HPDE6-E6E7 (cell line): ENCODE measurements around the gene LONP1.

ENCODE experiments used
- DNase-seq: peaks from one replicate; pipeline ENCODE4 v3.0.0; 2011; ENCODE audit warnings: missing footprints; ENCODE audit errors: extremely low spot score

Gene LONP1

DNA sequence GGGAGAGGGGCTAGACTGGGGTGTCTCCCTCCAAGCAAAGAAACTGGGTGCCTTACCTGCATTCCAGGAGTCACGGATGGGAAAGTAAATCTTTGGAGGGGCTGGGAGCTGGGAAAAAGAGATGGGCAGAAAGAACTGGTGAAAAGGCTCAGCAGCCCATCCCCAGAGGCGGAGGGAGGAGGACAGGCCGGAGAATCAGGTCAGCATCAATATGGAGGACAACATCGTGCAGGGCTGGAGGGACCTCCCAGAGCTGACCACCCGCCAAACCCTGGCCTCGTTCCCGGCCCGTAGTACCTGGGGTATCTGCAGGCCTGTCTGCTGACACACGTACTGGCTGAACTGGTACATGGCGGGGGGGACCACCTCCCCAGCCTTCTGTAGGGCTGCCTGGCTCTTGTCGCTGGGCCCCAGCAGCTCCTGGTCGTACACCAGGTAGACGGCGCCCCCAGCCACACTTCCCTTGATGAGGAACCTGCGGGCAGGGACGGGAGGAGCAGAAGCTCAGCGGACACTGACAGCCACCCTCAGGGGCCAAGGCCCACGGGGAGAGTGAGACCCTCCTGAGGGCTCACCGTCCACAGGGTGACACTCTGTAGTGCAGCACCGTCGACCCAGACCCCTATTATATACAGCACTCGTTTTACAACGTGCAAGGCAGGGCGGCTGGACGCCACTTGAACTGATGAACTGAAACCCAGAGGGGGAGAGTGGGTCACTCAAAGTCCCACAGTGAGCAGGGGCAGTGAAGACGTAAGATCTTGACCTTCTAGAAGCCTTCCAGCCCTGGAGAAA, 40.5 kb downstream of the LONP1 start:
- no peak for DNase-seq

DNA sequence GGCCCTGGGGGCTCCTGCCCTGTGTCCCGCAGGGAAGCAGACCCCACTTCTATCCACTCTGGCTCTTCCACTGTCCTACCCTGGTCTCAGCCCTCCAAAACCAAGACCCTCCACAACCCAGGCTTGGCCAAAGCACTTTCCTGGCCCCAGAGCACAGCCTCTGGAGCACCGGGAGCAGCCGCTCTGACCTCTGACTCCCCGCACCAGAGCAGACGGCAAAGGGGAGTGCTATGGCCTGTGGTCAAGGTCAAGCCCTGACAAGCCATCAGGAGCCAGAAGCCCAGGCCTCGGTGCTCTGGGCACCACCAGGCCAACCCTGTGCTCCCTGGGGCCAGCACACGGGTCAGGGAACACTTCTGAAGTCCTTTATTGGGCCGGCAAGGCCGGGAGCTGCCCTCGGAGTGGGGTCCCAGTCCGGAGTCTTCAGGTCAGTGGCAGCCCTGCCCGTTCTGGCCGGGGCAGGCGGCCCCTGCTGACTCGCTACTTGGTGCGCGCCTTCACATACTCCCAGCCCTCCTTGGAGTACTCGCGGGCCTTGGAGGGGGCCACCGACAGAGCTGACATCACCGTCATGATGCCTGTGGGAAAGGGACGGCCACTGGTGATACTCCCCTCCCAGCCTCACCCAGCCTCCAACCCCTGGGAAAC, 41.8 kb downstream of the LONP1 start:
- no peak for DNase-seq

DNA sequence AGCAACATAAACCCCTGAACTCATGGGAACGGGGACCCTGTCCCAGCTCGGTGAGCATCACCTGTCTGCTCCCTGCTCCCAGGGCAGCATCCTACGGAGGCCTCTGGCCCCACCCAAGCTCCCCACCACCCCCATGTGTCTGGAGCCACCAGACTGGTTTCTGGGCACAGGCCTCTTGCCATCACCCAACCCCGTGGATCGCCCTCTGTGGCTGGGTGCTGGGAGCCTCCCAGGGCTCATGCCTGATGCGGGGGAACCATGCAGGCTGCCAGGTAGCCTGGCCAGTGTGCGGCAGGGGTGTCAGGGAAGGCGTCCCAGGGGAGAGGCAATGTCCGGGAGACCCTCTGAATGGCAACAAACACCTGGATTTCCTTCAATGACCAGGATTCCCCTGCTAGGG, 42.4 kb downstream of the LONP1 start:
- DNase-seq, result no peak

DNA sequence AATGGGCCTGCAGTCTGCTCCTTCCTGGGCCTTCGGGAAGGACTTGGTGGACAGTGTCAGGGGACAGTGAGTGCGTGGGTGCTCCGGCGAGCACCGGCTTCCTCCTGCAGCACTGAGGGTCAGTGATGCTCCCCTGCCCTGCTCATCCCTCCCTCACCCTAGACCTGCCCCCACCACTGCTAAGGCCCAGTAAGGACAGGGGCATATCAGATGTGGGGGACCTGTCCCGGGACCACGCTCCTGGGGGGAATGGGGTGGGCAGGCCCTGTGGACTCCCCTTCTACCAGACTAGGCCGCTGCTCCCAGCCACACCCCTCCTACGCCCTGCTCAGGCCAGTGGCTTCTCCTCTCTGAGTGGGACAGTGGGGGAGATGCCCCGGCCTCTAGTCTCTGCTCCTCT, 42.8 kb downstream of the LONP1 start:
- DNase-seq, result no peak

DNA sequence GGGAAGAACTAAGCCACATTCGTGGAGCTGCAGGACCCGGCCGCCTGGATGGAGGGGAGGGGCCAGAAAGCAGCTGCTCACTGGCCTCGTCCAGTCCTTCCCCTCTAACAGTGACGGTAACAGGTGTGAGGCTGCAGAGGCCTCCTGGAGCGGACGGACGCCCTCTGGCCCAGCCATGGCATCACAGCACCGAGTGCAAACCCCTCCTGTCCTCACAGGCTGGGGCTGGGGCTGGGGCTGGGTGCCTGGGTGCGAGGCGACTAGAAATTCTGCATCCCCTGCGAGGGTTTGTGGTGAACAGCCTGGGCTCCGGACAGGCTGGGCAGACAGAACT, 43.2 kb downstream of the LONP1 start:
- DNase-seq, result no peak

DNA sequence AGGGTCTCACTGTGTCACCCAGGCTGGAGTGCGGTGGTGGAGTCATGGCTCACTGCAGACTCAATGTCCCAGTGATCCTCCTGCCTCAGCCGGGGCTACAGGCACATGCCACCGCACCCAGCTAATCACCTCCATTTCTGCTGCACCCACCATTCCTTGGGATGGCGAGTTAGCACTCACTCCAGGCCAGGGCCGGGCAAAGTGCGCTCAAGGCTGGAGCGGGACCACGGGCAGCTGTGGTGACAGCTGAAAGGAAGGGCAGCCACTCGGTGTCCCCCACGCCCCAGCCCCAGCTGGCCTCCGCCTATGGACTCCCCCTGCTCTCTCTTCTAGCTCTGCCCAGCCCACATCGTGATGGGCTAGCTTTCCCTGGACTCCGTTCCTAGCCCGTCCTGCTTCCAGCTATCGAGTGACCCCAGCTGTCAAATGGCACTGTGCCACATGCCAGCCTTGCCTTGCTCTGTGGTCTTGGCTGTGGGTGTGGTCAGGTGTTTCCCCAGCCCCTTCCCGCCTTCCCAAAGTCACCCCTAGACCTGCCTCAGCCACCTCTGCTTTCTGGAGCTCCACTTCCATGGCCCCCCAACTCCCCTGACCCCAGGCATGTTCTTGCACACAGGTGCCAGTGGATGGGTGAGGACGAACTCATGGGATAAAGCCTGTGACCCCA, 43.7 kb downstream of the LONP1 start:
- DNase-seq, result no peak

DNA sequence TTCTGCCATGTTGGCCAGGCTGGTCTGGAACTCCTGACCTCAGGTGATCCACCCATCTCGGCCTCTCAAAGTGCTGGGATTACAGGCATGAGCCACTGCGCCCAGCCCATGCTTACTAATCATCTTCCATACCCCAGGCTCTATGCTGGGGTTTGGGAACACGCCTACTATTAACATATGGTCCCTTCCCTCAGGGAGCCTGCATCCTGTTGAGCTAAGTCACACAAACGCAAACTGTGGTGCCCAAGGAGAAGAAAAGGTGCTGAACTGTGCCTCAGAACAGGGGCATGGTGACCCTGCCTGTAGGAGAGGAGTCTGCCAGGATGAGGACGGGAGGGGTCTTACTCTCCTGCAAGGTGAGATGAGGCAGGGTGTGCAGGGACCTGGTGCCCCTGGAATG, 45.2 kb downstream of the LONP1 start:
- DNase-seq, result no peak

DNA sequence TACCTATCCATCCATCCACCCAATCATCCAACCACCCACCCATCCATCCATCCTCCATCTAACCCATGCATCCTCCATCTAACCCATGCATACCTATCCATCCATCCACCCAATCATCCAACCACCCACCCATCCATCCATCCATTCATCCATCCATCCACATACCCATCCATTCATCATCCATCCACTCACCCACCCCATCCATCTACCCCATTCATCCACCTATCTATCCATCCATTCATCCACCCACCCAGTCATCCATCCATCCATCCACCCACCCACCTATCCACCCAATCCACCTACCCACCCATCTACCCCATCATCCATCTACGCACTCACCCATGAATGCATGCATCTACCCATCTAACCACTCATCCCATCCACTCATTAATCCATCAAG, 46.2 kb downstream of the LONP1 start:
- DNase-seq, result no peak

DNA sequence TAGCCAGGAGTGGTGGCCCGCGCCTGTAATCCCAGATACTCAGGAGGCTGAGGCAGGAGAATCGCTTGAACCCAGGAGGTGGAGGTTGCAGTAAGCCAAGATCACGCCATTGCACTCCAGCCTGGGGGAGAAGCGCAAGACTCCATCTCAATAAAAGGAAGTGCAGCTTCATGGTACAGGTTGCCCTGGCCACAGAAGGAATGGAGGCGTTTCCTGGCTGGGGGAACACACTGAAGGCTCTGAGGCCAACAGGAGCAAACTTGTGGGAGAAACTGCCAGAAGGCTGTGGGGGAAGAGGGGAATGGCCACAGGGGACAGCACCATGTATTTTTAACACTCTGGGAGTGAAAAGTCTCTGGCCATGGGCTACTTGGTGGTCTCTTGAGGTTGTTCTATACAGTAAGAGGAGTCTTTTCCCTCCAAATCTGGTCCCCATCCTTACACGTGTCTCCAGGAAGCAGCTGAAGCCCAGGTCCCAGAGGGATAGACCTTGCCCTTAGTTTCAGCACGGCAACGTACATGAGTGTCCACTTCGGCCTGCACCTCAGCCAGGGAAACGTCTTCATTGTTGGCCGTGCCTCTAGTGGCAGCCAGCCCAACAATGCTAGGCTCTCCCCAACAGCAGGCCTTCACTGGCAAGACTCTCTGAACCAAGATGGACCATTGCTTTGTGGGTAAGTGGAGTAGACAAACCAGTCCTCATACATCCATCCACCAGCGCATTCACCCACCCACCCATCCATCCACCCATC, 47.1 kb downstream of the LONP1 start:
- DNase-seq, result no peak

DNA sequence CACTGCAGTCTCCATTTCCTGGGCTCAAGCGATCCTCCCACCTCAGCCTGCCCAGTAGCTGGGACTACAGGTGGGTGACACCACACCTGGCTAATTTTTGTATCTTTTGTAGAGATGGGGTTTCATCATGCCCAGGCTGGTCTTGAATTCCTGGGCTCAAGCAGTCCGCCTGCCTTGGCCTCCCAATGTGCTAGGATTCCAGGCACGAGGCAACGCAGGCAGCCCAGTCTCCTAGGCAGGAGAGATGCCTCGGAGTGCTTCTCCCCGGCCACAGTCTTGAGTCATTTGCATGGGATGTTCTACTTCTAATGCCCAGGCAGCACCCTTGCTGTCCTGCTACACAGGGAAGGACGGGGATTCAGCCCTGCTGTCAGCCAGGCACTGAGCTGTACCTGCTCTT, 48.3 kb downstream of the LONP1 start:
- DNase-seq, result no peak

DNA sequence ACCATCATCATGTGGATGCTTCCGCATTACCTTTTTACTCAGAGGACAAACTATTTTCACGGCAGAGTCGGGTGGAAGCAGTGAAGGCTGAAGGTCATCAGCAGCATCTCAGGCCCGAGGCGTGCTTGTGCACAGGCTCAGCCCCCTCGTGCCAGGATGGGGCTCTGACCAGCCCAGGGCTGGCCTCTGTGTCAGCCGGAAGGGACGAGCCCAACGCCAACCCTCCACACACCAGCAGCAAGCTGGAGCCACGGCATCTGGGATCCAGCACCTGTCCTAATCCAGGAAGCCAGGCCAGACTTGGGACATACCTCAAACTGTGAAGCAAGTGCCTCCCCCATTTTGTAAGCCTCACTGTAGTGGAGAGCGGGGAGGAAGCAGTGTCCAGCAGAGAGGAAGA, 50.7 kb downstream of the LONP1 start:
- no peak for DNase-seq

DNA sequence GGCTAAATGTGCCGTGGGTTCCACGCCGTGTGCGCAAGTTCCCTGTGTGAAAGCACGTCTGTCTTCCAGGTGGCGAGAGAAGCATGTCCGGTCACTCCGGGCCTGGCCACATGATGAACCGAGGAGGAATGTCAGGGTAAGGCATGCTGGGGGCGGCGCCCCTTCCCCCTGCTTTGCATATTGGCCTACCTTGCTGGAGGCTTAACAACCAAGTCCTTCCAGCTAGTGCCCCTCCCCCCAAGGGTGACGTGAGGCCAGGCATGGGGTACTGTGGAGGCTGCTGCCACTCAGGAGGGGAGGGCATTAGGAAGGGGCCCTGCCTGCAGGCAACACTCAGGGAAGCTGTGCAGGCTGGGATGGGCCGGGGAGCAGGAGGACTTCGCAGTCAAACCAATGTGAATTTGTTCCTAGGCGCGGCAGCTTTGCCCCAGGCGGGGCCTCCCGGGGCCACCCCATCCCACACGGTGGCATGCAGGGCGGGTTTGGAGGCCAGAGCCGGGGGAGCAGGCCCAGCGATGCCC, 52.1 kb downstream of the LONP1 start:
- no peak for DNase-seq

DNA sequence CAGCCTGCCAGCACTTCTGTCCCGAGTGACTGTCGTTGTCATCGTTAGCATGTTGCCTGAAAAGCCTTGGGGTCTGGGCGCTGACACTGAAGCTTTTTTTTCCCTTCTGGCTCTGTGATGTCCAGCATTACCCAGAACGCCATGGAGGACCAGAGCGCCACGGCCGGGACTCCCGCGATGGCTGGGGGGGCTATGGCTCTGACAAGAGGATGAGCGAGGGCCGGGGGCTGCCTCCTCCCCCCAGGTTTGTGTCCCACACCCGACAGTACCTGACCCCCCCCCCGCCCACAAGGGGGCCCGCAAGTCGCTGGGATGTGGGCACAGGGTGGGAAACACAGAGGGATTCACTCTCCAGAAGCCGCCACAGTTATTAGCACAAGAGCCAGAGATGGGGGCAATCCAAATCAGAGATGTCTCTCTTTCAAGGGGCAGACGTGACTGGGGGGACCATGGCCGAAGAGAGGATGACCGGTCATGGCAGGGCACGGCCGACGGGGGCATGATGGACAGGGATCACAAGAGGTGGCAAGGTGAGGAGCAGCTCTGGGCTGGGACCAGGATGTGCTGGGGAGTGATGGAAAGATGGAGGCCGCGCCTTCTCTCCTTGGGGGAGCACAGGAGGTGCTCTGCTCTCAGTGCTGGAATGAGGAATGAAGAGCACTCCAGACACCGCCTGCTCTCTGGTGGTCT, 52.9 kb downstream of the LONP1 start:
- DNase-seq, result no peak

DNA sequence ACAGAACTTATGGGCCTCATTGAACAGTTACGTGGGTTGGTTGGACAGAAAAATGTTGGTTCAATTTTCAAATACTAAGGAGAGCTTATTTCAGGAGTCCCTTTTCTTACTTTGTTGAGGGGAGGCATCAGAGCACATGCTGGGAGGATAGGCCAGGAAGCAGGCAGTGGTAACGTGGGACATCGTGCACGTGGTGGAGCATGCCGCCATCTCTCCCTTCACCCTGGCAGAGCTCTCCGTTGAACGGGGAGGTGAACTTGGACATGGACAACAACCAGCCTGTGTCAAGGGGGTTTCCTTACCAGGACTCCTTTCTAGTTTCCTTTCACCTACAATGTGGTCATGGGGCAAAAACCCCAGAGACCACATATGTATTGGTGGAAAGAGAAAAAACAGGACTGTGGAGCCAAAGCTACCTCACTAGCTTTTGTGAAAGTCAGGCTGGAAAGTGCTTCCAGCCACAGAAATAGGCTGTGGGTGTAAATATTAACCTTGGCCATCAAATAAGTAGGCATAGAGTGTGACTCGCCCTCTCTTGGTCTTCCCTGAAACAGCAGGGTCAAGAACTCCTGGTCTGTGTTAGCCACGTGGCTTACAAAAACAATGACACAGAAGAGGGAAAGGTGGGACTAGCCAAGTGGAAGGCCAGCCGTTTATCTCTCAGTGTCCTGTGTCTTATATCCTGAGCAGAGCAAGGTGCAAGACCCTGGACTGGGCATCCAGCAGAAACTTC, 54.0 kb downstream of the LONP1 start:
- DNase-seq, result no peak

DNA sequence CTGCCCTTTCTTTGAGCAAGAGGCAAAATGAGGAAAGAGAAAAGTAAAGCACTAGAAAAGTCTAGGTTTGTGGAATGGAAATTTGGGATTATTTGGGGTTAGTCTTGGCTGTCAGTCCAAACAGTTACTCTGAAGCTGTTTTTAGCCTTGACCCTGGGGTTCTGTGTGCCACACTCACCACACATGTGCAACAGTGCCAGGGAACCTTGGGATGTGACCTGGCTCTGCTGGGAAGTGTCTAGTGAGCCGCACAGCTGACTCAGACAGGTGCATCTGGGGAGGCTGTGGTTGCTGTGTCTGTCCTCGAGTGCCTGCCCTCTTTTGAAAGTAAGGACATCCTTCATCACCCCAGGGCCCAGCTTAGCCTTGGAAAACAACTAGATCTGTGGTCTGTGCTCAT, 55.4 kb downstream of the LONP1 start:
- DNase-seq, result no peak

DNA sequence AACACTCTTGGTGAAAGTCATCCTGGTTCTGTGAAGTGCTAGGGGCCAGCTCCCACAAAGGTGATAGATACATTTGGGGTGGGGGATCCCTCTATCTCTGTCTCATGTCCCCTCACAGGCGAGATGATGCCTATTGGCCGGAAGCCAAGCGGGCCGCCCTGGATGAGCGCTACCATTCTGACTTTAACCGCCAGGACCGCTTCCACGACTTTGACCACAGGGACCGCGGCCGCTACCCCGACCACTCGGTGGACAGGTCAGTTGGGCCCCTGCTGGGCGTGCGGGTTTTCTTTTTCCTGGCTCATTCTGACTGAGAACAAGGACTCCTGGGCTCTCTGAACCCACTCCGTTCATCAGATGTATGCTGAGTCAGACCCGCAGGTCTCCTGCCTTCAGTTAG, 56.0 kb downstream of the LONP1 start:
- no peak for DNase-seq

DNA sequence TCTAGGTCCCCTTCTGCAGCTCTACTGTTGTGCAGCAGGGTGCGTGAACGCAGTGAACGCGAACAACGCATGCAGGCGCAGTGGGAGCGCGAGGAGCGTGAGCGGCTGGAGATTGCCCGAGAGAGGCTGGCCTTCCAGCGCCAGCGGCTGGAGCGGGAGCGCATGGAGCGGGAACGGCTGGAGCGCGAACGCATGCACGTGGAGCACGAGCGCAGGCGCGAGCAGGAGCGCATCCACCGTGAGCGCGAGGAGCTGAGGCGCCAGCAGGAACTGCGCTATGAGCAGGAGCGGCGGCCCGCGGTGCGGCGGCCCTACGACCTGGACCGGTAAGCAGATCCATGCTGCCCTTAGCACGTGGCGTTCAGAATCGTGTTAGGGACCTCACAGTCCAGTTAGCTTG, 58.5 kb downstream of the LONP1 start:
- no peak for DNase-seq

DNA sequence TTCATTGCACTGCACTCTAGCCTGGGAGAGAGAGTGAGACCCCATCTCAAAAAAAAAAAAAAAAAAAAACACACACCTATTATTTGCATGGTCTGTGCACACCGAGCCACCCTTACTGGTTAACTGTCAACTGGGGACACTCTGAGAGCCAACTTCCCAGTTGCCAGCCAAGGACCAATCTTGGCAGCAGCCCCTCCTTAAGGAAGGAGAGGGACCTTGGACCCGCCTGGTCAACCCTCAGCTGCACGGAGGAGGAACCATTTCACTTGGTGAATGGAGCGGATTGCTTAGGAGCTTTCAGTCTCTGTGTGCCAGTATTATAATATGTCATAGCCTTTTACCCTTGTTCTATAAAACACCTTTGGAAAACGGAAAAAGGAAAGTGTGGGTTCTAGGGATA, 64.5 kb downstream of the LONP1 start:
- no peak for DNase-seq

DNA sequence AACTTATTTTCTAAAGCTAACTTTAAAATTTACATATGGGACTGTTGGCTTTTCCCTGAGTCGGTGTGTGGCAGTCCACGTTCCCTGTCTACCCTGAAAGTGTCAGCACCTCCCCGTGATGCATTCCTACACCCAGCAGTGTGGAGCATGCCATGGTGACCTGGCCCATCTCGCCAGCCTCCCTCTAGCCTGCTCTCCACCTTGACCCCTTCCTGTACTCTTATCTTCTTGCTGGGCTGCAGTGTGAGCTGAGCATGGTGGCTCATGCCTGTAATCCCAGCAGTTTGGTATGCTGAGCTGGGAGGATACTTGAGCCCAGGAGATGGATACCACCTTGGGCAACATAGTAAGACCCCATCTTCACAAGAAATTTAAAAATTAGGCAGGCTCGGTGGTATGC, 65.0 kb downstream of the LONP1 start:
- DNase-seq, result no peak

DNA sequence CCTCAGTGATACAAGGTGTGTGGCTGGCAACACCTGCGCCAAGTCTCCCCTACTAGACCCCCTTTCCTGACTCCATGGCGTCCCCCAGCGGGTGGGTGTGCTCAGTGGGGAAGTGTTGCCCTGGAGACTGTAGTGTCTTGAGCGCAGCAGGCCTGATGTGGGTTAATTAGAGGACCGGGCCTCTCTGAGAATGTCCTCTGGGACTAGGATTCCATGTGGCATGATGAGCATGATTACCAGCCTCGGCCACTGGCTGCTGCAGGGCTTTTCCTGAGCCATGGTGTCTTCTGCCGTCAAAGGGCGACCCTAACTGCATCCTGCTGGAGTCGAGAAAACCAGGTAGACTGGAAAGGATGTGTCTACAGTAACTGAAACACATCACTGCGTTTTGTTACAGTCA, 67.7 kb downstream of the LONP1 start:
- no peak for DNase-seq

DNA sequence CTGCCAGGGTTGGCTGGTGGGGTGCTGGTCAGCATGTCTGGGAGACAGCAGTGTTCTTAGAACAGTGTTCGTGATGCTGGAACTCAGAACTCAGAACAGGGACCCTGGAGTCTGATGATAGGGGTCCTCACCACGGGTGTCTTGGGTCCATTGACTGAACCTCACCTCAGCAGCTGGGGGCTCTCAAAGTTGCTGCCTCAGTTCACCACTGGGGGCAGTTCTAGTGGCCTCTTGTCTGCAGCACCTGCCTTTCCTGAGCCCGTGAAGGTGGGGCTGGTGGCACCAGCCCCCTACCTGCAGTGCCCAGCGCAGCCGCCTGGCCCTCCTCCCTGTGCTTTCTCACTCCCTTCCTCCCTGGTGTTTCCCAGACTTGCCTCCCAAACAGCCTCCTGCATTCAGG, 68.6 kb downstream of the LONP1 start:
- no peak for DNase-seq
